Right ventricle myocardium inferior (tissue), 1 donor: ENCODE measurements around the gene BDNF. TPM values are rescaled to one million over a fixed set of nuclear protein-coding genes. Genes with fewer than 3 reads are reported as not detected.

Experiments
- ATAC-seq: fragments of 200-7000 bp; cut with Tn5 transposase; one replicate; pipeline ENCODE4 v1.9.1; 2020; ENCODE audit warnings: mild to moderate bottlenecking, moderate library complexity
- DNase-seq: peaks from one replicate; pipeline ENCODE4 v3.0.0; 2021; ENCODE audit errors: missing footprints
- intact Hi-C: fragments of 100-400 bp; cut with DNase I; formaldehyde crosslinking; loops from one replicate; pipeline ENCODE4 v1.11.0; 2022
- total RNA-seq: library from RNA; stranded (reverse); fragmentation: NEBNext Ultra II Directional; extraction: Animal tissue kit (Norgen Biotek cat#: 25700); gene quantifications from one replicate; pipeline ENCODE4 v1.2.1, GENCODE V29; 2021
- donor health status: DM: no; HTN: yes; CAD: no; lungs with severe emphysema.

The BDNF gene
- total RNA-seq, 1 donor from 2014 or later, result 2.9 TPM

DNA sequence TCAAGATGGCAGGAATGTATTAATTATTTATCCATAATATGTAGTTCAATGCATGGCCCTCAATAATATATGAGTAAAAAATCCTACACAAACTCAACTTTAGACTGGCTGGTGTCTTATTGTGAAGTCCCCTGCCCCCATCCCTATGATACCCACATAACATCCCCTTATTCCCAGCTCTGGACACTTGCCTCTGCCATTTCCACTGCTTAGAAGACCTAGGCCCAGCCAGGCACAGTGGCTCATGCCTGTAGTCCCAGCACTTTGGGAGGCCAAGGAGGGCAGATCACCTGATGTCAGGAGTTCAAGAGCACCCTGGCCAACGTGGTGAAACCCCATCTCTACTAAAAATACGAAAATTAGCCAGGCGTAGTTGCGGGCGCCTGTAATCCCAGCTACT is 84.4 kb downstream of the BDNF start:
- intact Hi-C loops, result no loop called here
- DNase-seq (no peak), ATAC-seq (no peak)

DNA sequence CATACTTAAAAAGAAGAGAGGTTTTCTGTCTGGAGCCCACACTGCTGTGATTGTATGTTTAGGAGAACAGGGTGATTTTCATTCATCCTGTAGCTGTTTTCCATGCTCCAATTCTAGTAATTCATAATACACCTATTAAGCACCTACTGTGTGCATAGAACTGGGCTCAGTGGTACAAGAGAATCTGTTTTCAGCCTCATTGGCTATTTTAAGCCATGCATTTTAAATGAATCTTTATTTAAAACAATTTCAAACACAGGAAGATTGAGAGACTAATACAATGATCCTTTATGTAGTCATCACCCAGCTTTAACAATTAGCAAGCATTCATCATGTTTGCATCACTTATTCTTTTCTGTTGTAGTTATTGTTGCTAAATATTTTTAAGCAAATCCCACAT is 86.2 kb downstream of the BDNF start:
- intact Hi-C loops, result no loop called here
- no peak for ATAC-seq
- DNase-seq, result no peak

DNA sequence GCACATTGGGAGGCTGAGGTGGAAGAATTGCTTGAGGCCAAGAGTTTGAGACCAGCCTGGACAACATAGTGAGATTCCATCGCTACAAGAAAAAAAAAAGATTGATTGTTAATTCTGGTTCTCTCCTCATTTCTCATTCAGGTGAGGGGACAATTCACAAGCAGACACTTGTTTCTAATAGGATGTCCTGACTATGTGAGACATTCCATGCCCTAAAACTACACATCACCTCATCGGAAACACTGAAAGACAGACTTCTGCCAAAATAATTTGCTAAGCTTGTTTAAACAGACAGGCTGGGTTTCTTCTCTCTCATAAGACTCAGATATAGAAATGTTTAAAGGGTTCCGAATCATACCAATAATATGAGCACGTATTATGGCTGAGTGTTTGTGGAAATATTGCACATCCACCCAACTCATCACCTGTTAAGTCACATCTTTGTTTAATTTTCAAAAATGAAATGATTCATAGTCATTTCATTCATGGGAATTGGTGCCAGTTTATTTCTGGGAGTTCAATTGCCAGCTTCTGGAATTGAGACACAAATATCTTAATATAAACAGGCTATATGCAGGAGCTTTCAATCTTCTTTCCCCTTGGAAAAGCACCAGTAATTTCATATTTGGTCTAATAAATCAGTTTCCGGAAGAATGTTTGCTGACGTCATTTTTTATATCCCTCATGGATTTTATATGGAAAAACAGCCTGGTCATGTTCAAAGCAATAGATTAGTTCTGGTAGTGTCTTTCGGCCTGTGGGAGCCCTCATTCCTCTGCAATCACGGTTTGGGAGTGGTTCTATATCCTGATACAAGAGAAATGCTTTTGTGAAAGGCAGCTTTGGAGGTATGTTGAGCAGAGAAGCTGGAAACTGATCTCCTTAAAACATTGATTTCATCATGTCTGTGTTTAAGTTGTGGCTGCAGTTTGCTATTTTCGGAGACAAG is 87.0 kb downstream of the BDNF start:
- intact Hi-C loops, result no loop called here
- ATAC-seq, result no peak
- no peak for DNase-seq

DNA sequence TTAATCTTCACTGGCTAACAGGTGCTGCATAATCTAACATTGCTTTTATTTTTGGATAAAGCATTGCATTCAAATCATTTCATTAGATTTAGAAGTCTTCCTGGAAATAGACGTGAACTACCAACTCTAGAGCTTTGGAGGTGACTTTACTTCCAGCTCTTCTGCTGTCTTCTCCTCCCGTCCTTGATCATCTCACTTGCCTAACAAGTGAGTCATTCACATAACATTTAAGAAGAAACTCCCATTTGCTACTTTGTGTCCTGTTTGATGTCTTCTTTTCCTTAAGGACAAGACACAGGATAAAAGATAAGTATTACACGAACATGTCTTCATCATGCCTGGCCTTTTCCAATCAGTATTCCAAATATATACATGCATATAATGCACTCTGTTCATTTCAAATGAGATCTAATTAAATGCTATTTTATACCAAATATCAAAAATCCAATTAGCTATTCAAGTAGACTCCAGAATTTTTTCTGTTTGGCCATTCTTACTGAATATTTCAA is 88.3 kb downstream of the BDNF start:
- ATAC-seq (no peak), DNase-seq (no peak)
- intact Hi-C loops, result no loop called here

DNA sequence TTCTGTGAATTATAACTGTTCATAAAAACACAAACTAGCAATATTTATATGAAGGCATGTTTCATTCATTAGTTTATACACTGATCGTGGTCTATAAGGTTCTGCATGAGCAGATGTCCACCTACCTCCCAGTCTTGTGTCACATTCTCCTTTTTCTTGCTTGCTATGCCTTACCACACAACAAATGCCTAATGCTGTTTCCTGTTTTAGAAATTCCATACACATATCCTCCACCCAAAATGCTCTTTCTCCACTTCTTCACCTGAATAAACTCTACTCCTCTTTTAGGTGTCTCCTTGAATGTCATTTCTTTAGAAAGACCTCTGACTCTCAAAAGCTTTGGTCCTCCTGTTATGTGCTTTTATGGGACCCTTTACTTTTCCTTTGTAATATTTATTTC is 88.9 kb downstream of the BDNF start:
- DNase-seq (no peak), ATAC-seq (no peak)
- intact Hi-C loops, result no loop called here

DNA sequence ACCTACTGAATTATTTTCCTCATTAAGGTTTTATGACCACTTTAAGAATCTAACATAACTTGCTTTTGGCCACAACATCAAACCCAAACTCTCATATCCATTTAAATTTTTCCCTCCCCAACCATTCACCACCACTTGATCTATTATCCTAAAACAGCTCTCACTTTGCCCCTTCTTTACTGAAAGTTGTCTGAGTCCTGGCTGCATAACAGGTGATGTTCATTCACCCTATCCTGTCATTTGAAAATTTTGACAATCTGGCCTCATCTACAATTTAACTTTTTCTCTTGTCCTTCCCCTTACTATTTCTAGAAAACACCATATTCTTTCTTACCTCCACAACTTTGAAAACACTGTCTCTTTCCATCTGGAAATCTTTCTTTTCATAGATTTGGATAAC is 89.3 kb downstream of the BDNF start:
- ATAC-seq, result no peak
- no peak for DNase-seq
- intact Hi-C loops, result no loop called here

DNA sequence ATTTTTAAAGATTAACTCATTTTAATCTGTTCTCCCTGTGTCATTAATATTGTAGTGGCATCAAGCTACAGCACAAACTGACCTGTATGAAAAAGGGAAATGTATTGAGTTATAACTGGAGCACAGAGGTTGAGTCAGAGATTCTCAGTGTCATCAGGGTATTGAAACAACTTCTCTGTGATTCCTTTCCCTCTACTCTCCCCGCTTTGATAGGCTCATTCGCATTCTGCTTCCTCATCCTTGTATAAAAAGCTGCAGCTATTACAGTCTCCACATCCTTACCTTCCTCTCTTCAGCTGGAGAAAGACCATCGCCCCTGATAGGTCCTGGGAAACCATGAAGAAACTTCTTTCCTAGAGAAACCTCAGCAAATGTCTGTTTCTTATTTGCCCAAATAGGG is 90.0 kb downstream of the BDNF start:
- DNase-seq (no peak), ATAC-seq (no peak)
- intact Hi-C loops, result no loop called here

DNA sequence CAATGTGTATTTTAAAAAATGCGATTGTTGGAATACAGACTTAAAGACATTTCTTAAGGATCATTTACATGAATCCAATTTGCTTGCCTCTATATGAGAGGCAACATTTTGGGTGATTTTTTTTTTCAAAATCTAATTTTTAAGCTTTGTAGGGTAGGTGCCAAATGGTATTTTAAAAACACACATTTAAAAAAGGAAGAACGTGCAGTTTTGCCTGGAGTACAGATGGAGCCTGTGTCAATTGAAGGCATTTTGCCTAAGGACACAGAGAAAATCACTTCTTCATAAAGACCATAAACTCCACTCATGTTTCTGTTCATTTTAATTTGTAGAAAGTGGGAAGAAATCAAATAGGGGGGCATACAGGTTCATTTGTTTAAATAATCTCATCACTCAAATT is 91.3 kb downstream of the BDNF start:
- ATAC-seq (no peak), DNase-seq (no peak)
- intact Hi-C loops, result no loop called here

DNA sequence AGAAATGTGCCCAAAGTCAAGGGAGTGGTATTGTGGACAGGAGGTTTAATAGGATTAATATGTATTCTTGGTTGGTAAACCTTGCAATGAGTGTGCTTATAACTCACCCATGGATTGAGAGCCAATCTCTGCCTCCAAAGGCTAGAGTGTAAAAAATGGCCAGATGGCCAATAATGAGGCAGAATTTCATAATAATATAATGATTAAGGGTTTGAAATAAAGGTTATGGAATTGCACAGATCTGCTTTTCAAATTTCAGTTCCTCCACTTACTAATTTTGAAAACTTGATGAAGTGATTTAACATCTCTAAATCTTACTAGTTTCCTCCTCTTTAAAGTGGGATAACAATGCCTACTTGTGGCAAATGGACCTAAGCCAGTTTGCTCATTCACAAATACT is 94.8 kb downstream of the BDNF start:
- intact Hi-C loops, result no loop called here
- ATAC-seq (no peak), DNase-seq (no peak)

Other genes with a start within 250 kb of the BDNF start
- gene LGR4, start 227.7 kb downstream of the BDNF start, total RNA-seq, result 32.7 TPM
- 17.0 TPM for gene LIN7C, start 193.7 kb downstream of the BDNF start, total RNA-seq